H9 (cell line): Measurements from ENCODE around the gene RSBN1L. TPM values are rescaled to one million over a fixed set of nuclear protein-coding genes. Genes with fewer than 3 reads are reported as not detected.
A peak's percentile ranks its signal among the peaks of the same experiment; 100 is the strongest.

Experiments used
- DNase-seq: peaks from one replicate; pipeline ENCODE4 v3.0.0-alpha.2; 2017
- H2AFZ ChIP-seq: one replicate; pipeline ENCODE4 v1.6.1; 2013; ENCODE audit warnings: mild to moderate bottlenecking, low read length, control low read depth, moderate library complexity
- H2AK5ac ChIP-seq: 2 replicates; pipeline ENCODE4 v1.6.1; 2013; ENCODE audit warnings: low read length, control low read depth, mixed read lengths; ENCODE audit not compliant: insufficient read length
- H2BK120ac ChIP-seq: one replicate; pipeline ENCODE4 v1.6.1; 2013; ENCODE audit warnings: low read depth, mild to moderate bottlenecking, low read length, control low read depth, inconsistent platforms; ENCODE audit not compliant: poor library complexity, severe bottlenecking
- H2BK12ac ChIP-seq: 2 replicates; pipeline ENCODE4 v1.6.1; 2013; ENCODE audit warnings: low read length, control low read depth, mixed read lengths, low read depth; ENCODE audit not compliant: insufficient read length
- H2BK15ac ChIP-seq: 2 replicates; pipeline ENCODE4 v1.6.1; 2013; ENCODE audit warnings: low read depth, low read length, control low read depth
- H2BK20ac ChIP-seq: one replicate; pipeline ENCODE4 v1.6.1; 2013; ENCODE audit warnings: low read depth, mild to moderate bottlenecking, low read length, control low read depth, inconsistent platforms; ENCODE audit not compliant: poor library complexity, severe bottlenecking
- H2BK5ac ChIP-seq: 2 replicates; pipeline ENCODE4 v1.6.1; 2013; ENCODE audit warnings: low read length, control low read depth, mixed read lengths; ENCODE audit not compliant: insufficient read length
- H3K14ac ChIP-seq: 2 replicates; pipeline ENCODE4 v1.6.1; 2013; ENCODE audit warnings: low read length, control low read depth; ENCODE audit not compliant: insufficient read depth
- H3K18ac ChIP-seq: 2 replicates; pipeline ENCODE4 v1.6.1; 2013; ENCODE audit warnings: low read depth, mild to moderate bottlenecking, mixed read lengths, low read length, control low read depth; ENCODE audit not compliant: insufficient read length
- H3K23ac ChIP-seq: 2 replicates; pipeline ENCODE4 v1.6.1; 2013; ENCODE audit warnings: low read length, control low read depth, mixed read lengths, low read depth; ENCODE audit not compliant: insufficient read length
- H3K23me2 ChIP-seq: 2 replicates; pipeline ENCODE4 v1.6.1; 2013; ENCODE audit warnings: low read depth, mild to moderate bottlenecking, mixed read lengths, low read length, control low read depth; ENCODE audit not compliant: insufficient read length, poor library complexity, severe bottlenecking
- H3K27ac ChIP-seq: 2 replicates; pipeline ENCODE4 v1.5.1; 2013; ENCODE audit warnings: low read length, control low read depth, mixed read lengths, low read depth; ENCODE audit not compliant: insufficient read length
- H3K27me3 ChIP-seq: 2 replicates; pipeline ENCODE4 v1.6.1; 2013; ENCODE audit warnings: low read length, control low read depth, inconsistent platforms; ENCODE audit not compliant: insufficient read depth
- H3K4ac ChIP-seq: 2 replicates; pipeline ENCODE4 v1.6.1; 2013; ENCODE audit warnings: low read depth, mild to moderate bottlenecking, control low read depth, inconsistent platforms, low read length, moderate library complexity
- H3K4me1 ChIP-seq: 2 replicates; pipeline ENCODE4 v1.6.1; 2013; ENCODE audit warnings: low read length, control low read depth, inconsistent platforms; ENCODE audit not compliant: insufficient read depth
- H3K4me2 ChIP-seq: 2 replicates; pipeline ENCODE4 v1.6.1; 2013; ENCODE audit warnings: low read length, control low read depth, mixed read lengths; ENCODE audit not compliant: insufficient read length, insufficient read depth
- H3K56ac ChIP-seq: 2 replicates; pipeline ENCODE4 v1.6.1; 2013; ENCODE audit warnings: low read depth, mild to moderate bottlenecking, mixed read lengths, low read length, control low read depth; ENCODE audit not compliant: insufficient read length
- H3K79me1 ChIP-seq: 2 replicates; pipeline ENCODE4 v1.6.1; 2013; ENCODE audit warnings: low read depth, mild to moderate bottlenecking, moderate library complexity, low read length, control low read depth, inconsistent platforms; ENCODE audit not compliant: insufficient read depth, poor library complexity, severe bottlenecking
- H3K79me2 ChIP-seq: 2 replicates; pipeline ENCODE4 v1.6.1; 2013; ENCODE audit warnings: low read length, control low read depth, inconsistent platforms; ENCODE audit not compliant: insufficient read depth
- H3K9ac ChIP-seq: 2 replicates; pipeline ENCODE4 v1.6.1; 2013; ENCODE audit warnings: low read length, control low read depth, mixed read lengths; ENCODE audit not compliant: insufficient read length; ENCODE audit errors: extremely low read depth
- H3K9me3 ChIP-seq: one replicate; pipeline ENCODE4 v1.6.1; 2013; ENCODE audit warnings: low read depth, low read length, inconsistent platforms; ENCODE audit not compliant: control insufficient read depth
- H3T11ph ChIP-seq: one replicate; pipeline ENCODE4 v1.6.1; 2013; ENCODE audit warnings: mild to moderate bottlenecking, low read length, control low read depth, inconsistent platforms
- H4K20me1 ChIP-seq: one replicate; pipeline ENCODE4 v1.6.1; 2013; ENCODE audit not compliant: control insufficient read depth, insufficient read length, insufficient read depth
- H4K5ac ChIP-seq: 2 replicates; pipeline ENCODE4 v1.6.1; 2013; ENCODE audit warnings: low read depth, mild to moderate bottlenecking, mixed read lengths, low read length, control low read depth; ENCODE audit not compliant: insufficient read length
- H4K8ac ChIP-seq: replicated peaks from 2 replicates; pipeline ENCODE4 v1.6.1; 2013; ENCODE audit warnings: low read length, control low read depth, mixed read lengths, low read depth; ENCODE audit not compliant: insufficient read length
- H4K91ac ChIP-seq: 2 replicates; pipeline ENCODE4 v1.6.1; 2013; ENCODE audit warnings: low read depth, mild to moderate bottlenecking, moderate library complexity, mixed read lengths, low read length, control low read depth; ENCODE audit not compliant: insufficient read length
- H3K27ac Mint-ChIP-seq, 3 experiments: 2 replicates in 2 of 3; 3 replicates in 1 of 3; pipeline ENCODE4 v1.8.0; 2020 to 2021; ENCODE audit warnings: mixed read lengths in 3 of 3, mild to moderate bottlenecking in 1 of 3, moderate library complexity in 1 of 3
- H3K27me3 Mint-ChIP-seq: 2 replicates; pipeline ENCODE4 v1.8.0; 2021; ENCODE audit warnings: low read depth, mild to moderate bottlenecking, moderate library complexity, mixed read lengths
- H3K36me3 Mint-ChIP-seq, 3 experiments: 2 replicates in 2 of 3; 3 replicates in 1 of 3; pipeline ENCODE4 v1.8.0; 2020 to 2021; ENCODE audit warnings: low read depth in 3 of 3, mixed read lengths in 3 of 3; ENCODE audit not compliant: insufficient read depth in 1 of 3
- H3K4me1 Mint-ChIP-seq, 2 experiments: 2 replicates each; pipeline ENCODE4 v1.8.0; 2020; ENCODE audit warnings: mixed read lengths in 2 of 2
- H3K4me3 Mint-ChIP-seq, 2 experiments: 2 replicates in 1 of 2; 3 replicates in 1 of 2; pipeline ENCODE4 v1.8.0; 2020 to 2021; ENCODE audit warnings: mild to moderate bottlenecking in 2 of 2, mixed read lengths in 2 of 2, moderate library complexity in 1 of 2
- H3K9me3 Mint-ChIP-seq, 2 experiments: 2 replicates in 1 of 2; 3 replicates in 1 of 2; pipeline ENCODE4 v1.8.0; 2020; ENCODE audit warnings: mild to moderate bottlenecking in 2 of 2, mixed read lengths in 2 of 2, moderate library complexity in 1 of 2
- WGBS: extraction: QIAGEN DNeasy Blood & Tissue Kit; methylation state at CpG from one replicate; pipeline ENCODE4 v1.1.7; 2013; ENCODE audit warnings: missing lambda C conversion rate, low lambda C conversion rate, mixed read lengths; ENCODE audit not compliant: insufficient read length; ENCODE audit errors: extremely low coverage; 5-methylcytosine and 5-hydroxymethylcytosine counted together
- total RNA-seq: library from RNA; stranded (reverse); gene quantifications from 2 replicates; pipeline ENCODE4 v1.2.1, GENCODE V29; 2021
- TF ChIP-seq, protein P1 (sequence below): fragments of 200-600 bp; sonication (generic); conservative IDR thresholded peaks from 3 replicates; pipeline ENCODE4 v1.8.0; 2021; ENCODE audit warnings: antibody characterized with exemption, mild to moderate bottlenecking

RSBN1L gene
- total RNA-seq, 1 experiment from 2014 or later, result 20.6 TPM

DNA sequence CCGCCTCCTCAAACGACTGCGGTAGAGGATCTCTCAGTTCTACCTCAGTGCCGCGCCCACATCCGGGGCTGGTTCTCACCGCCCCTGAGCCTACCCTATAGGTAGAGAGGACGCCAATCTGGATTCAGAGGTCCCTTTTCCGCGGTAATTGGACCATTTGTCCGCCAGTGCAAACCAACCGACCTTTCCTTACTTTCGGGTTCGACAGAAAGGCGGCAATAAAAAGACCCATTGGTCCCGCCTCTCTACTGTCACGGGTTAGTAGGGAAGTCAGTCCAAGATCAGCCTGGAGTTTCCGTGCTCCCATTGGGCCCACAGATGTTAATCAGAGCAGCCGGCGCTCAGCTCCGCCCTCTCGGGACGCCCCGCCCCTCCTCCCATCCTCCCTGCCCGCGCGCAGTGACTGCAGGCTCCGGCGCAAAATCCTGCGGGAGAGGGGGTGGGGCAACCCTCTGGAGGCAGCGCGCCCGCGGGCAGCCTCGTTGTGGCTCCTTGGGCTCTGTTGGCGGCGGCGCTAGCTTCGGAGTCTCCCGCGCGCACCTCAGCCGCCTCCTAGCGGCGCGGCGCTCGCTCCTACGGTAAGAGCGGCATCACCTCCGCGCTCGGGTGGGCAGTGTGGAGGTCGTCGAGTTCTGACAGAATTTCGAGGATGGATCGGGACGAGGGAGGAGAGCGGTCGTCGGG is 102.3 kb downstream of the RSBN1L start, which contains the start of the genes PHTF2 and TMEM60:
Gene PHTF2 (plus strand): TSS at position 380 of the 684 bp plus-strand sequence.
Gene TMEM60 (minus strand): TSS at position 41 of the 684 bp plus-strand sequence. CDS start 4,061 bp downstream, outside the sequence.
- no peak within 1 kb of the TSS for H3K23ac ChIP-seq
- H4K20me1 ChIP-seq, result no peaks in the 10 kb centered on the region
- peaks cover 5 to 14% (median 10%) of the 10 kb centered on the region in 3 experiments; a peak in 6 of 7 replicates for H3K36me3 Mint-ChIP-seq
- no peak within 1 kb of the TSS for H2BK5ac ChIP-seq
- H3K79me1 ChIP-seq, result no peaks in the 10 kb centered on the region
- H3K4me1 Mint-ChIP-seq, result peaks cover 25 to 26% of the 10 kb centered on the region in 2 experiments
- H3K27me3 Mint-ChIP-seq, result no peaks in the 10 kb centered on the region
- no peak within 1 kb of the TSS for H2BK20ac ChIP-seq
- no peak within 1 kb of the TSS for H2AFZ ChIP-seq
- no peak within 1 kb of the TSS for H3K56ac ChIP-seq
- H2BK12ac ChIP-seq, result no peak within 1 kb of the TSS
- H3T11ph ChIP-seq, result no peak within 1 kb of the TSS
- peak within 1 kb of the TSS; percentile 80 for H3K9ac ChIP-seq
- peak within 1 kb of the TSS; percentile 43 for H3K18ac ChIP-seq
- no peak within 1 kb of the TSS for H4K5ac ChIP-seq
- H3K79me2 ChIP-seq, result peaks cover 9% of the 10 kb centered on the region; the same call in 1 of the 2 replicates
- peaks cover 5% of the 10 kb centered on the region for H3K23me2 ChIP-seq
- H2AK5ac ChIP-seq, result no peak within 1 kb of the TSS
- H3K27ac ChIP-seq, result no peak within 1 kb of the TSS
- no CpG with 5 or more reads among the region's 61 CpGs for WGBS
- H2BK15ac ChIP-seq, result no peak within 1 kb of the TSS
- H3K9me3 Mint-ChIP-seq, result no peaks in the 10 kb centered on the region
- peak; percentile 99 for DNase-seq
- peak within 1 kb of the TSS; percentile 93 to 95 for H3K4me3 Mint-ChIP-seq
- peak within 1 kb of the TSS; percentile 97 to 98 (median 98) for H3K27ac Mint-ChIP-seq
- peak within 1 kb of the TSS; percentile 93 for H3K4me2 ChIP-seq
- H2BK120ac ChIP-seq, result no peak within 1 kb of the TSS
- no peak within 1 kb of the TSS for H4K91ac ChIP-seq
- H4K8ac ChIP-seq, result no peak within 1 kb of the TSS
- H3K14ac ChIP-seq, result peak within 1 kb of the TSS; percentile 74; the same call in 1 of the 2 replicates
- H3K9me3 ChIP-seq, result no peaks in the 10 kb centered on the region
- H3K4me1 ChIP-seq, result no peaks in the 10 kb centered on the region
- no peak within 1 kb of the TSS for H3K4ac ChIP-seq
- no peaks in the 10 kb centered on the region for H3K27me3 ChIP-seq
- TF ChIP-seq, protein P1, sequence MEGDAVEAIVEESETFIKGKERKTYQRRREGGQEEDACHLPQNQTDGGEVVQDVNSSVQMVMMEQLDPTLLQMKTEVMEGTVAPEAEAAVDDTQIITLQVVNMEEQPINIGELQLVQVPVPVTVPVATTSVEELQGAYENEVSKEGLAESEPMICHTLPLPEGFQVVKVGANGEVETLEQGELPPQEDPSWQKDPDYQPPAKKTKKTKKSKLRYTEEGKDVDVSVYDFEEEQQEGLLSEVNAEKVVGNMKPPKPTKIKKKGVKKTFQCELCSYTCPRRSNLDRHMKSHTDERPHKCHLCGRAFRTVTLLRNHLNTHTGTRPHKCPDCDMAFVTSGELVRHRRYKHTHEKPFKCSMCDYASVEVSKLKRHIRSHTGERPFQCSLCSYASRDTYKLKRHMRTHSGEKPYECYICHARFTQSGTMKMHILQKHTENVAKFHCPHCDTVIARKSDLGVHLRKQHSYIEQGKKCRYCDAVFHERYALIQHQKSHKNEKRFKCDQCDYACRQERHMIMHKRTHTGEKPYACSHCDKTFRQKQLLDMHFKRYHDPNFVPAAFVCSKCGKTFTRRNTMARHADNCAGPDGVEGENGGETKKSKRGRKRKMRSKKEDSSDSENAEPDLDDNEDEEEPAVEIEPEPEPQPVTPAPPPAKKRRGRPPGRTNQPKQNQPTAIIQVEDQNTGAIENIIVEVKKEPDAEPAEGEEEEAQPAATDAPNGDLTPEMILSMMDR, result peak; percentile 65
